Right kidney (tissue), 9 donors: ENCODE data around the gene POTEF.
"Not testable (repeated sequence)": the region's sequence is repeated elsewhere in the genome, so short reads cannot be mapped to it uniquely, and the experiment has no call there.

Experiments used
- DNase-seq: peaks from one replicate; pipeline ENCODE4 v3.0.0-alpha.2; 2016
- long read RNA-seq, 8 donors: transcript quantifications; one replicate each; lab custom pipeline, GENCODE V29; 2026

Gene POTEF
- long read RNA-seq, donor 1 = 0 reads
- long read RNA-seq, donor 2 = 0 reads
- long read RNA-seq, donor 3 = 0 reads
- long read RNA-seq, donor 4 = 0 reads
- long read RNA-seq, donor 5 = 0 reads
- long read RNA-seq, donor 6 = 0 reads
- long read RNA-seq, donor 7 = 0 reads
- long read RNA-seq, donor 8 = 0 reads

DNA sequence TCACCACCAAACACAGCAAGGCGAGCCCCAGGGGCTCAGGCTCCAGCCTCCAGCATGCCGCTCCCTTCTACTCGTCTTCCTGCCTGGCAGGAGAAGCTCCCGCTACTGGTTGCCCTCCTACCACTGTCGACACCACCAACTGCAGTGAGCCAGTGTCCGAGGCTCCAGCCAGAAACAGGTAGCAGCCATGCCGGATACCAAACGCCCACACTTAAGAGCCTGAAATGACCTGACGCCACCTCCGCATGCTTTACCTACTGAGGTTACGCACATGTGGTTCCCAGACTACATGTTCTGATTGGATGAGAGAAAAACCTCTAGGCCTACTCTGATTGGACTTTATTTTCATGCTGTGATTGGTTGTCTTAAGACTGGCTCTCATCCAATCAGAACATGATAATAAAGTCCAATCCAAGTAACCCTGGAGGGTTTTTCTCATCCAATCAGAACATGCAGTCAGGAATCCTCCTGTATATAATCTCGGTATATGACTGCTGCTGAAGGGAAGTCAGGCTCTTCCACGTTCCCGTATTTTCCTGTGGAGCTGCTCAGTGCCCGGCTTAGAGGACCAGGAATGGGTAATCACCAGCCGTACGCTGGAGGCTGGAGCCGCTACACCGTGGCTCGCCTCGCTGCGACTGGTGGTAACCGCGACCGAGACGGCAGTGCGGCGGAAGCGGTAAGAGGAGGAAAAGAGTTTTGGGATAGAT lies at the start of gene POTEF:
Gene POTEF (minus strand): TSS at position 103 of the 710 bp plus-strand sequence. CDS start 8,707 bp downstream, outside the sequence.
- not testable (repeated sequence) for DNase-seq

DNA sequence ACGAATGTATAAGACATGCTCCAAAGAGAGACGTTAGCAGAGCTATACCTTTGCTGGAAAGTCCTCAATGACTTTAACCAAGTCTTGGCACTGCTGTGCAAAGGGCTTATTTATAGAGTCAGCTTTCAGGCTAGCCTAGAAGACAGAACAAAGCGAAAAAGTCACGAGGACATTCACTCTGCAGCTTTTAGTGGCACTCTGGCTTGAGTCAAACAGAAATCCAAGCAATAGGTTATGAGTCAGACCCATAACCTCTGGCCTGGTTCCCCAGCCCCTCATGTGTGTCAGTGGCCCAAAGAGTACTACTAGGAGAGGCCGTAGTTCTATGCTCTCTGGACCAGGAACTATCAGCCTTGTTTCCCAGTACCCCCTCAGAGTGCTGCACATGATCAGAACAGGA lies 45.8 kb upstream of the POTEF start:
- DNase-seq = not testable (repeated sequence)

DNA sequence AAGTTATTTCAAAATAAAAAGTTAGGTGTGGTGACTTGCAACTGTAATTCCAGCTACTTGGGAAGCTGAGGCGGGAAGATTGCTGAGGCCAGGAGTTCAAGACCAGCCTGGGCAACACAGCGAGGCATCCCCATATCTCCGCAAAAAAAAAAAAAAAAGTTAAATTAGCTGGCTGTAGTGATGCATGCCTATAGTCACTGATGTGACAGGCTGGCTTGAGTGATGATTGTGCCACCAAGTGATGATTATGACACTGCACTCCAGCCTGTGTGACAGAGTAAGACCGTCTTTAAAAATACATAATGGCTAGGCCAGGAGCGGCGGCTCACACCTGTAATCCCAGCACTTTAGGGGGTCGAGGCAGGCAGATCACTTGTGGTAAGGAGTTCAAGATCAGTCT lies 40.9 kb upstream of the POTEF start:
- no peak for DNase-seq

DNA sequence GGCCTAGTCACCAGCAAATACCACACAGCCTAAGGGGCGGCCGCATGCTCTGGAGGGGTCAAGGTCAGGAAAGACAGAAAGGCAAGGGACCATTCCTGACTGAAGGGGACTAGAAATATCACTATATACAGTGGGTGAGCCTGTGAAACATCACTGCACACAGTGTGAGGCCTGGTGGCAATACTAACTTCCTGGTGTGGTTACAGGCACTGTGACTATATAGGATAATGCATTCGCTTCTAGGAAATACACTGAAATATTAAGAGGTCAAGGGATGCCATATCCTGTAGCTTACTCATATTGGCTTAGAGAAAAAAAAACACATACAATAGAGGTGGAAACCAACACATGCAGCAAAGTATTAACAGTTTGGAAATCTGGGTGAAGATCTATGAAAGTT lies 40.1 kb upstream of the POTEF start:
- not testable (repeated sequence) for DNase-seq

DNA sequence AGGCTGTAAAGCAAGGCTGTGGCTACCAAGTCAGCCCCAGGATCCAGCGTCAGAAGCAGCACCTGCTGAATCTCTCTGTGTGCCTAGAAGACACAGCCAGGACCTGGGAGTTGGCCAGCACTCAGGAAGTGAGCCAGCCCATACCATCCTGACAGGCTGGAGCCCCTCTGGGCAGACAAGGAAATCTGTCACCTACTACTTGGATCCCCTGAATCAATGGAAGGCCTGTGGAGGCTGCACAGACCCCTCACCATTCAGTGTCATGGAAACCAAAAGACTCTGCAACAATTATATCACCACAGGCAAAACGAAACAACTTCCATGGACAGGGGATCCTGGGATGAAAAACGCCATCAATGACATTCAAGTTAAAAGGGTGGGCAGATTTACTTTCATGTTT lies 37.6 kb upstream of the POTEF start:
- DNase-seq = not testable (repeated sequence)

DNA sequence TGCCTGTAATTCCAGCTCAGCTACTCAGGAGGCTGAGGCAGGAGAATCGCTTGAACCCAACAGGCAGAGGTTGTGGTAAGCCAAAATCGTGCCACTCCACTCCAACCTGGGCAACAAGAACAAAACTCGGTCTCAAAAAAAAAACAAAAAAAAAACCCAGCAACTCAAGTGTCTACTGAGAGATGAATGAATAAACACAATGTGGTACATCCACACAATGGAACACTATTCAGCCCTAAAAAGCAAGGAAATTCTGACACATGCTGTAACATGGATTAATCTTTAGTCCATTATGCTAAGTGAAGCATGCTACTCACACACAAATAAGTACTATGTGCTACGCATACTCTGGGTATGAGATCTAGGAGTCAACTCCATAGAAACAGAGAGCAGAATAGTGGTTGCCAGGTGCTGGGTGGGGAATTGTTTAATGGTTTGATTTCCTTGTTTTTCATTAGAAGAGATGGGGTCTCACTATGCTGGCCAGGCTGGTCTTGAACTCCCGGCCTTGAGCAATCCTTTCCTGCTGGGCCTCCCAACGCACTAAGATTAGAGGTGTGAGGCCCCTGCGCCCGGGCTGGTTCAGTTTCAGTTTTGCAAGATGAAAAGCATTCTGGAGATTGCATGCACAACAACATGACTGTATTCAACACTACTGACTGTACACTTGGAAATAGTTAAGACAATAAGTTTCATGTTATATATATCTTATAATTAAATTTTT lies 36.4 kb upstream of the POTEF start:
- DNase-seq = no peak

DNA sequence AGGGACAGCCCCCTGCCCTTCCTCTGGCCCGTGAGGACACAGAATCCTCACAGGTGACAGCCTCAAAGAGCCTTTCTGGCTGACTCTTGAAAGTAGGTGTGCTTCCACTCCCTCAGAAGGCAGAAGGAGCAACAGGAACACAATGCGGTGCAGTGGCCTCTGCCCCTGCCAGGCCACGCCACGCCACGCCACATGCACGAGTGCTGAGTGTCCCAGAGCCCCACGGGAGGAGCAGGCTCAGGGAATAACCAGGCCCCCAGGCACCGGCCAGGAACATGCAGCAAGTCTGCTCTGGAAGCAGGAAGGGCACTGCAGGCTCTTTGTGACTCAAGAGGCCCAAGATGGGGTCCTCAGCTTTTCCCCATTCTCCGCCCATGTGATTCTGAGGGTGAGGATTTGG lies 33.9 kb upstream of the POTEF start:
- no peak for DNase-seq

DNA sequence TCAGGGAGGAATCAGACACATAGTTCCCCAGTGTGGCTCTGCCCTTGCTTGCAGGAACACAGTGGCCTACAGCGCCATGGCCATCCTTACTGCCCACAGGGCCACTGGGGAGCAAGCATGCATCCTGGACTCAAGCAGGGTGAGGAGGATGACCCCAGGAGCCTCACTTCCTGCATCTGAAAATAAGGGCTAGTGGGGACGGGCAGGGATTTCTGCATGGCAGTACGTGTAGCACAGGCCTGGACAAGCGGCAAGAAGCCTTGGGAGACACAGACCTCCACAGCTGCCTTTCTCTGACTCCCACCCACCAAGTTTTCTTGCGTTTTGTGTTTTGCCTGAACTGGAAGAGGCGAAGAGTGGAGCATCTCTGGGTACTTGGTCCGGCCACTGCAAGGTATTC lies 33.5 kb upstream of the POTEF start:
- not testable (repeated sequence) for DNase-seq

DNA sequence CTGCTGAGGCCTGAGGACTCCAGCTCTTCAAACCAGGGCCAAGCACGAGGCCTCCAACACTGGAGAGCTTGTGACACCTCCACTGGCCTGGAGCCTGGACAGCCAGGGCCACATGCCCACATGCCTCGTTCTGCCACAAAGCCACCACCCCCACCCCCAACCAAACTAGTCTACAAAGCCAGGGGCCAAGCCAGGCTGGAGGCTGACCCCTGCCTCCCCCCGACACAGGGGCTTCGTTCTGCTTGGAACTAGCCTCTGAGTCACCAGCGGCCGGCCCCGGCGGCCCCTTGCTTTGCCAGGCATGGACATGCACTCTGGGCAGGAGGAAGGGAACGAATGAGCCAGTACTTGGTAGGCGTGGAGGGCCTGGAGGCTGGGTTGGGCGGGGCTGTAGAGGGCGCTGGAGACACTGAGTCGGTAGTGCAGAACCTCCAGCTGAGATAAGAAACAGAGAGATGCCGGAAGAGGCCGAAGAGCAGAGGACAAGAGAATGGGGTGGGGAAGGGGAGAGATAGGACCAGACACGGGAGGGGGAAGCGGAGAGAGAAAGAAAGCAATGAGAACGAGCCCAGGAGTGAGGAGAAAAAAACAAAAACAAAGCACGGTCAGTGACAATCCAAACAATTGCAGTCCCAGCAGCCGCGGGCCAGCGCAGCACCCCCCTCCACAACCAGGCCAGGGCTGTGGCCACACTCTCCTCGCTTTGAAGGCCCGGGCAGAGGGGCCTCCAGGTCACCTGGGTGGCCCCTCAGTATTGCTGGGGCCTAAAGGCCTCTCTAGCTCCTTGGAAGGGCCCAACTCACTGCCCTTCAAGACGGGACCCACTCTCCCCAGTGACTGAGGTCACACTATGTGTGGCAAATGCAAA lies 32.0 kb upstream of the POTEF start:
- not testable (repeated sequence) for DNase-seq

DNA sequence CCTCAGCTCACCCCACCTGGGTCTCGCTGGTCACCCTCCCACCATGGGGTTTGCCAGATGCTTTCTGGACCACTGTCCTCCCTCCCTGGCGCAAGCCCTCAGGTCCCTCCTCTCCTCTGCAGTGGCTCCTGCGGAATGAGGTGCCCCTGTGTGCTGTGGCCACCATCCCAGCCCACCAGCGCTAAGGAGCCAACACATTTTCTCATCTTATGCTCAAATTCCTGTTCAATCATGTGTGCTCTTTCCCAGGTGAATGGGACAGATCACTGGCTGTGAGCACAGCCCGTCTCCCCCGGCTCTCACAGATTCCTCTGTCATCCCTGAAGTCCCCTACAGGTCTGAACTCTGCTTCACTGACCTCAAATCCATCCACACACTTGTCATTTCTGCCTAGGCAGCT lies 31.1 kb upstream of the POTEF start:
- DNase-seq = peak; percentile 26

DNA sequence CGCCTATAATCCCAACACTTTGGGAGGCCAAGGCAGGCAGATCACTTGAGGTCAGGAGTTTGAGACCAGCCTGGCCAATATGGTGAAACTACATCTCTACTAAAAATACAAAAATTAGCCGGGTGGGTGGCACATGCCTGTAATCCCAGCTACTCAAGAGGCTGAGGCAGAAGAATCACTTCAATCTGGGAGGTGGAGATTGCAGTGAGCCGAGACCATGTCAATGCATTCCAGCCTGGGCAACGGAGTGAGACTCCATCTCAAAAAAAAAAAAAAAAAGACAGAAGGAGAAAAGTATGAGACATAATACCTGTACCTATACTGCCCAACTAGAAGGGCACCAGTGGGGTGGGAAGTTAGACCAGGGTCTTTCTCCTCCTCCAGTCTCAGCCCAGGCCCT lies 30.4 kb upstream of the POTEF start:
- not testable (repeated sequence) for DNase-seq

DNA sequence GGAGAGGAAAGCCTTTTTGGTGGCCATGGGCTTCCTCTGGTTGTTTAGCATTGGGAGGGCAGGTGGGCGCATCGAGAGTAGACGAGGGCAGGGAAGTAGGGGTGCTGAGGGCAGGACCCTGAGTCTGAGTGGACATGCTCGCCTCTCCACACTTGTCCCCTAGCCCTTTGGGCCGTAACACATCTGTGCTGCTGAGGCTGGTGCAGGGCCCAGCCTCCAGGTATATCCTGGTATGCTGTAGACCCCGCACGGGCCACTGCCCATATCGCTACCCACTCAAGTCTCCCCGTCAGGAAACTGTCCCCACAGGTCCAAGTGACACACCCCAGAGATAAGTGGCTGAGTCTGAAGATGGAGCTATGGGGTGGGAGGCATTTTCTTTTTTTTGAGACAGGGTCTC lies 29.6 kb upstream of the POTEF start:
- DNase-seq = no peak

DNA sequence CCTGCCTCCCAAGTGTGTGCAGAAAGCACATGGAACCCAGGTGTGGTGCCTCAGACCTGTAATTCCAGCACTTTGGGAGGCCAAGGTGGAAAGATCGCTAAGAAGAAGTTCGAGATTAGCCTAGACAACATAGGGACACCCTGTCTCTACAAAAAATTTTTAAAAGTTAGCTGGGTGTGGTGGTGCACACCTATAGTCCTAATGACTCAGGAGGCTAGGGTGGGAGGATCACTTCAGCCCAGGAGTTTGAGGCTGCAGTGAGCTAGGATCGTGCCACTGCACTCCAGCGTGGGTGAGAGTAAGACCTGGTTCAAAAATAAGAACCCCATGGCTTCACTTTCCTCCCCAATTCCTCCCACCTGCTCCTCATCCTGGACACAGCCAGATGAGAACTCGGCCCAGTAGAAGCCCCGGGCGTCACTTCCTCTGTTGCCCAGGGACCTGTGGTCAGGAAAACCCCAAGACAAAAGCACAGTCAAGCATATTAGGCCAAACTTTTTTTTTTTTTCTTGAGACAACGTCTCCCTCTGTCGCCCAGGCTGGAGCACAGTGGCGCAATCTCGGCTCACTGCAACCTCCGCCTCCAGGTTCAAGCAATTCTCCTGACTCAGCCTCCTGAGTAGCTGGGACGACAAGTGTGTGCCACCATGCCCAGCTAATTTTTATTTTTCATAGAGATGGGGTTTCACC lies 28.9 kb upstream of the POTEF start:
- not testable (repeated sequence) for DNase-seq

DNA sequence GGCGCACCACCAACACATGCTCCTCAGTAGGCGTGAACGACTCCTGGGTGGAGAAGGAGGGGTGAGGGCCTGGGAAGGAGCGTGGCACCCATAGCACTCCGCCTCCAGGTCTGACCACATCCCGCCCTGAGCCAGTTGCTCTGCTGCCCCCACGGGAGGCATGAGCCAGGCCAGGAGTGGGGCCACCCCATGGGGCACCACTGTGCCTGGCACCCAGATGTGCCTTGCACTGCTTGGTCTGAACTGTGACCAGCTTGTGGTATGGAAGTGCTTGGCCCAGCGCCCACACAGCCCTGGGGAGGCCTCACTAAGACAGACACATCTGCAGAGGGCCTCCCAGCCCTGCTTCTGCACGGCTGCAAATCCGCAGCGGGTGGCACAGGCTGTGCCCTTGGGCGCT lies 28.3 kb upstream of the POTEF start:
- DNase-seq = not testable (repeated sequence)

DNA sequence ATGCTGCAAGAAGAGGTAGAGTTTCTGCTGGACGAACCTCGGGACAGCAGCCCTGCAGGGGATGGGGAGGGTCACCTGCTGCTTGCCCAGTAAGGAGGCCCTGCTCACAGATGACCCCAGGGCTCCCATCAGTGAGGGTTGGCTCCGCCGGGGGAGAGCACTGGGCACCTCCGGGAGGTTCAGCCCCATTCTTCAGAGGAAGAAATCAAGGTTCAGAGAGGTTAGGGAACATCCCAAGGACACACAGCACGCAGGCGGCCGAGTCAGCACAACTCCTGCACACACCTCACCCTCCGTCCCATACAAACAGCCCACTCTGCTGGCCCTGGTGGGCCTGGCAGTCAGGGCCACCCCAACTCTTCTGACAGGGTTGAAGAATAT lies 27.6 kb upstream of the POTEF start:
- no peak for DNase-seq

DNA sequence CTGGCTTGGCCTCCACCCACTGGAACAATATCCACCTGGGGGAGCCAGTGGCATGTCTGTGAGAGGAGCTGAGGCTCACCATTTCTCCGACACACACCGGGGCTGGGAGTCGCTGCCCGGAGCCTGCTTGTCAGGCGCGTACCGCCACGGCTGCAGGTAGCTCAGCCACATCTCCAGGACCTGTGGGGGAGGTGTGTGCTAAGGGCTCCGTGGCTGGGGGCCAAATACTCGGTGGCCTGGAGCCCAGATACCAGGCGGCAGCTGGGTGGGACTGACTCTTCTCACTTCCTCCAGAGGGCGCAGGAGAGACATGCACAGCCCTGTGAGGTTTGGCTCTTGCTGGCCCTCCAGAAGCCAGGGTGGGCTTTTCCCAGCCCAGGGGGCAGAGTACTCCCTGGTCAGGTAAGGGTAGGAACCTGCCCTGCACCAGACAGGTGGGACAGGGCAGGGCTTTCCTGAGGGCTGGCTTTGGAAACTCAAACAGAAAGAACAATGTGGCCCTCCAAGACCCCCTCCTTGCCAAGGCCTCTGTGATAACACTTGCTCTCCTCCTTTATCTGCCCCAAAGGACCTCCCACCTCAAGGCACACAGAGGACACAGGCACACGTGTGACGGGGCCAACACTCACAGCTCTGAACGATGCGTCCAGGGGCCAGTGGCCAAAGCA lies 27.1 kb upstream of the POTEF start:
- DNase-seq = peak; percentile 18

DNA sequence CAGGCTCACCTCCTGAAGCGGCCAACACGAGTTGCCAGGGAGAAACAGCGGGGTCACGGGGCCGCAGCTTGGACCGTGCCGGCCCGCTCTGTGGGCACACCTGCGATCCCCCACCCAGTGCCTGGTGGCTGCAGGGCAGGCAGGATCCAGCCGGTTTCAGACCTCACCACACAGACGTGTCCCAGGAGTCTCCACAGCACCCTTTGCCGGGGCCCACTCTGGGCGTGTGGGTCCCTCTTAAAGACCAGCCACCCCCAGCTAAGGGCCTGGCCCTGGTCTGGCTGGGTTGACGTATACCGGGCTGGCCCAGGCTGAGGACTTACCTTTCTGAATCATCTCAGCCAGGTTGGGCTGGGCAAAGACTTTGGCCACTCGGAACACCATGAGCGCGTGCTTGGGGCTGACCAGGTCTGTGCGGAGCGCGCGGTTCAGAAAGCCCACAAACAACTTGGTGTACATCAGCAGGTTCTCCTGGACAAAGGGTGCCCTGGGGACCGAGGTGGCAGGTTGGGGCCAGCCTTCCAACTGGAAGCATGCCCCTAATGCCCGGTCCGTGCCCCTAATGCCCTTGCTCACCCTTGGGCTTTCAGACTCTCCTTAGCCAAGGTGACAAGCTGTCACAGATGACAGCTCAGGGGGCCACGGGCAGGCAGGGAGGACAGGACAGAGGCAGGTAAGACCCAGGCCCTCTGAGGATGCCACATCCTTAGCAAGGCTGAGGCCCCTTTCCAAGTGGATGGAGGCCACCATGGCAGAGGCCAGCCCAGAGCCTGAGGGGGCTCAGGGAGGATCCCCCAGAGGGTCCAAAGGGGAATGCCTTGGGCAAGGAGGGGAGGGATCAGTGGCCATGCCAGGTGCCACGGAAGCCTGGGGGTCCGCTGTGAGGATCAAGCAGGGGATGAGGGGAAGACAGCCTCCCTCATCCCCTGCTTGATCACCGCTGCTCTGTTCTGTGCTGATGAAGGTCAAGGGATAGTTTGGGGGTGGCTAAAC lies 26.0 kb upstream of the POTEF start:
- DNase-seq = no peak

DNA sequence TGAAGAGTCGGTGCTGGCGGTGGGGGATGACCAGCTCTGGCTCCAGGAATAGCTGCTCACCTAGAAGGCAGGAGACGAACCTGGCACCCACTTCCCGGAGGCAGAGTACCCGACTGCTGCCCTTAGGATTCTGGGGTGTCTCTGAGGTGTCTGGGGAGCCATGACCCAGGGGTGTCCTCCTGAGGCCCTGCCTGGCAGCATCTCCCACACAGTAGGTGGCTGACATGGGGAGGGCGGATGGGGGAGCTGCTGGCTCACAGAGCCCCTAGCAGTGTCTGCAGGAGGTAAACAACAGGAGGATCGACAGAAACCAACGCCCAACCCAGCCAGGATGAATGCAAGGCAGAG lies 25.4 kb upstream of the POTEF start:
- not testable (repeated sequence) for DNase-seq

DNA sequence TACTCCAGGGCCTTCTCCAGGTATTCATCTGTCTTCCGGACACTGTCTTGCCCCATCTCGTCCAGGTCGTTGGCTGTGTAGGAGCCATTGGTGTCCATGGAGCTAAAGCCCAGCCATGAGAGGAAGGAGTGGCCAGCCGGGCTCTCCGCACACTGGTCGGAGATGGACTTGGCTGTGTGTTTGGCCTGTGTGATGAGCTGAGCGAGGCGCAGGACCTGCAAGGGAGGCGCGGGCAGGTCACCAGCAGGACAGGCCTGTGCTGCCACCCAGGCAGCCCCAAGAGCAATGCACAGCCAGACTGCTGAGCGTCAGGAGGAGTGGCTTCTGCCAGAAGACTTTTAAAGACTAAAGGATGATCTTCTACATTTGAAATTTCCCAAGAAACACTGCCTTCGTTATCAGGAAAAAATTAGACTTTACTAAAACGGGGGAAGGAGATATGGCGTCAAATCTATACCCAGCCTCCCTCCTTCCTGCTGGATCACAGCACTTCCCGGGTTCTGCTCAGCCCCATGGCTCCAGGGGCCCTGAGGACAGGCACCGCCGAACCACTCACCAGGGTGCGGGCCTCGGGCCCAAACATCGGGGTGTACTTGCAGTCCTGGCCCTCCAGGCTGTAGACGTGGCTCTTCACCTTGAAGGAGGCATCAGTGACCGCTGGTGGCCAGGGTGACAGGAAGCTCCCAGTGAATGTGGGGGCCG lies 24.9 kb upstream of the POTEF start:
- DNase-seq = not testable (repeated sequence)
